Subcutaneous adipose tissue (tissue), 4 donors: ENCODE results near the gene ITPKB. TPM values are rescaled to one million over a fixed set of nuclear protein-coding genes. Genes with fewer than 3 reads are reported as not detected.

Source experiments
- CTCF ChIP-seq: fragments of 450-650 bp; IDR thresholded peaks from one replicate; pipeline ENCODE4 v1.5.1; 2016; ENCODE audit warnings: low read depth, mild to moderate bottlenecking, control low read depth, antibody characterized with exemption, moderate library complexity
- total RNA-seq, 4 donors: library from RNA; depleted of rRNA; stranded (reverse); fragments of >200 nt; gene quantifications; one replicate each; pipeline ENCODE4 v1.1.0, GENCODE V29; 2016

ITPKB gene
- total RNA-seq, 4 donors from 2014 or later: 16.6 to 72.5 (median 28.1) TPM

GRCh38 chr1:226665505-226666163 lies 73.4 kb downstream of the ITPKB start:
- TF ChIP-seq CTCF: no peak

- TF ChIP-seq CTCF: no peak
These were observed 74.5 kb downstream of the ITPKB start for GRCh38 chr1:226664413-226665101.

- TF ChIP-seq CTCF: no peak
These were observed 75.8 kb downstream of the ITPKB start for GRCh38 chr1:226663327-226663704.

GRCh38 chr1:226662642-226663326 lies 76.3 kb downstream of the ITPKB start:
- no peak for TF ChIP-seq CTCF

- TF ChIP-seq CTCF: no peak
These were observed 77.1 kb downstream of the ITPKB start for GRCh38 chr1:226661965-226662364.

GRCh38 chr1:226661271-226661670 lies 77.8 kb downstream of the ITPKB start:
- TF ChIP-seq CTCF: no peak
